GM19324 (cell line): Measurements from ENCODE around the gene OCA2.
"Not testable (repeated sequence)": the region's sequence is repeated elsewhere in the genome, so short reads cannot be mapped to it uniquely, and the experiment has no call there.

ENCODE experiments used
- ATAC-seq: cut with Tn5 transposase; IDR thresholded peaks from one replicate; pipeline ENCODE4 v1.9.1; 2021; ENCODE audit warnings: mild to moderate bottlenecking, moderate library complexity; ENCODE audit not compliant: unreplicated experiment, low FRiP score

Gene OCA2

GRCh38 chr15:28098766-28099554 lies at the start of gene OCA2:
OCA2 (minus strand) TSS chr15:28099315; CDS start chr15:28081874, 17,441 bp downstream.
- no peak for ATAC-seq

GRCh38 chr15:28147801-28148200 lies 48.7 kb upstream of the OCA2 start:
- ATAC-seq: no peak

GRCh38 chr15:28145419-28145818 lies 46.3 kb upstream of the OCA2 start:
- not testable (repeated sequence) for ATAC-seq

GRCh38 chr15:28140062-28140461 lies 40.9 kb upstream of the OCA2 start:
- no peak for ATAC-seq

- not testable (repeated sequence) for ATAC-seq
Measured at GRCh38 chr15:28137408-28138039, 38.4 kb upstream of the OCA2 start.

- peak; percentile 91 for ATAC-seq
Measured at GRCh38 chr15:28136236-28136904, 37.3 kb upstream of the OCA2 start.

GRCh38 chr15:28133281-28133680 lies 34.2 kb upstream of the OCA2 start:
- ATAC-seq: no peak

- no peak for ATAC-seq
Measured at GRCh38 chr15:28132524-28133275, 33.6 kb upstream of the OCA2 start.

GRCh38 chr15:28131946-28132345 lies 32.8 kb upstream of the OCA2 start:
- ATAC-seq: no peak

- ATAC-seq: no peak
Measured at GRCh38 chr15:28131400-28131799, 32.3 kb upstream of the OCA2 start.

GRCh38 chr15:28130651-28131050 lies 31.5 kb upstream of the OCA2 start:
- no peak for ATAC-seq

- no peak for ATAC-seq
Measured at GRCh38 chr15:28129231-28129848, 30.2 kb upstream of the OCA2 start.

GRCh38 chr15:28128031-28128430 lies 28.9 kb upstream of the OCA2 start:
- ATAC-seq: no peak

GRCh38 chr15:28127036-28127435 lies 27.9 kb upstream of the OCA2 start:
- ATAC-seq: no peak

- no peak for ATAC-seq
Measured at GRCh38 chr15:28125673-28126651, 26.8 kb upstream of the OCA2 start.

GRCh38 chr15:28124841-28125240 lies 25.7 kb upstream of the OCA2 start:
- no peak for ATAC-seq

GRCh38 chr15:28123408-28124023 lies 24.4 kb upstream of the OCA2 start:
- ATAC-seq: no peak

- no peak for ATAC-seq
Measured at GRCh38 chr15:28122038-28122949, 23.2 kb upstream of the OCA2 start.
